DMS114 treated with DMSO at 0.1 percent for 48 hours (cell line): ENCODE results near the gene AGR2.

Experiments used
- DNase-seq: peaks from one replicate; lab custom pipeline; 2025; ENCODE audit not compliant: unreplicated experiment; lab: John Stamatoyannopoulos, UW

The AGR2 gene

GRCh38 chr7:16813232-16813616 is 8.4 kb upstream of the AGR2 start:
- no peak for DNase-seq

- no peak for DNase-seq
Observed at GRCh38 chr7:16812542-16813231, 7.9 kb upstream of the AGR2 start.

- DNase-seq: no peak
Observed at GRCh38 chr7:16811551-16811950, 6.8 kb upstream of the AGR2 start.

- DNase-seq: no peak
Observed at GRCh38 chr7:16810573-16810972, 5.8 kb upstream of the AGR2 start.

GRCh38 chr7:16810112-16810511 is 5.3 kb upstream of the AGR2 start:
- DNase-seq: no peak

GRCh38 chr7:16805441-16805840 is 642 bp upstream of the AGR2 start:
- no peak for DNase-seq

GRCh38 chr7:16803881-16804673 is 722 bp downstream of the AGR2 start:
- DNase-seq: no peak

GRCh38 chr7:16803125-16803524 is 1.7 kb downstream of the AGR2 start:
- no peak for DNase-seq

- no peak for DNase-seq
Observed at GRCh38 chr7:16801579-16801978, 3.2 kb downstream of the AGR2 start.

- peak; percentile 22 for DNase-seq
Observed at GRCh38 chr7:16801111-16801542, 3.7 kb downstream of the AGR2 start.

GRCh38 chr7:16795624-16796023 is 9.2 kb downstream of the AGR2 start:
- no peak for DNase-seq

GRCh38 chr7:16794986-16795385 is 9.8 kb downstream of the AGR2 start:
- DNase-seq: no peak

GRCh38 chr7:16791905-16792698 is 12.7 kb downstream of the AGR2 start:
- DNase-seq: no peak

- no peak for DNase-seq
Observed at GRCh38 chr7:16791071-16791470, 13.7 kb downstream of the AGR2 start.

- no peak for DNase-seq
Observed at GRCh38 chr7:16787127-16787526, 17.7 kb downstream of the AGR2 start.

- DNase-seq: no peak
Observed at GRCh38 chr7:16786257-16786656, 18.5 kb downstream of the AGR2 start.

- DNase-seq: no peak
Observed at GRCh38 chr7:16785846-16786245, 19.0 kb downstream of the AGR2 start.

GRCh38 chr7:16785321-16785720 is 19.5 kb downstream of the AGR2 start:
- DNase-seq: no peak

- no peak for DNase-seq
Observed at GRCh38 chr7:16780596-16780995, 24.2 kb downstream of the AGR2 start.

- DNase-seq: no peak
Observed at GRCh38 chr7:16779051-16779450, 25.7 kb downstream of the AGR2 start.

- no peak for DNase-seq
Observed at GRCh38 chr7:16778476-16778875, 26.3 kb downstream of the AGR2 start.

GRCh38 chr7:16776053-16776452 is 28.7 kb downstream of the AGR2 start:
- no peak for DNase-seq
